ENCODE data around the gene SF3A1. TPM values are rescaled to one million over a fixed set of nuclear protein-coding genes. Genes with fewer than 3 reads are reported as not detected.

SF3A1 gene
- 45.7 to 67.7 TPM (median 60.8 TPM) in 5 replicates for total RNA-seq (2022; extraction: Qiagen RNA extraction)

GRCh38 chr22:30356449-30357235, at the start of gene SF3A1, which contains the start of gene CCDC157:
SF3A1 (minus strand) TSS chr22:30356894; CDS start chr22:30356792, 102 bp downstream.
CCDC157 (plus strand) TSS chr22:30357007; CDS start chr22:30366001, 8,994 bp downstream.

DNA sequence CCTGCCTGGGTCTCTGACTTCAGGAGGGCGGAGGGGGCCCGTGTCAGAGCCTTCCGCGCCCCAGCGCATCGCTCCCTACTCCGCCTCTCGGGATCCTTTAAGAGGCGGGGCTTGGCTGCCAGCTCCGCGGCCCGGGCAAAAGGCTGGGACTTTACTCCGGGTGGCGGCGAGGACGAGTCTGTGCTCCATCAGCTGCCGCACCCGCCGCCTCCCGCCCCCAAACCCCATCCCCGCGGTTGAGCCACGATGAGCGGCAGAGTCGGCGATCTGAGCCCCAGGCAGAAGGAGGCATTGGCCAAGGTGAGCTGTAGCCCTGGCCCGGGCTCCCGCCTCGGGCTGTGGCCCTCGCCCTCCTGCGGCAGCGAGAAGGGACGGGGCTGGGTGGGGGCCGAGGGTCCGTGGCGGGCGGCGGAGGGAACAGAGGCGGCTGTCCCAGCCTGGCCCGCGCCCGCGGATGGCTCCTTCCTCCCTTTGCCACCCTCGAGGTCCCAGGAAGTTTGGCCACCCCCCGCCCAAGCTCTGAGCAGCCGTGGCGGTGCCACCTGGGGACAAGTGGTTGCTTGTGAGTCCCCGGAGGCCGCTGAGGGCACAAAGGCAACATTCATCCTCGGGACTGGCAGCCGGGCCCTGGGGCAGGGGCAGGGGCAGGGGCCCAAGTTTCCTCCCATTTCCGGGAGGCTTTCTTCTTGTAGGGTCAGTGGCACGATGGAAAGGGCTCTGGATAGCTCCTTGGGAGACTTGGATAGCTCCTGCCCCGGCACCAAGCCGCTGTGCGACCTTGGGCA, 40.4 kb upstream of the SF3A1 start, which contains the start of gene SEC14L2:
Gene SEC14L2 (plus strand): TSS at position 148 of the 785 bp plus-strand sequence. CDS start 99 bp downstream, at position 247.

GRCh38 chr22:30386960-30387827, 30.5 kb upstream of the SF3A1 start, which contains the start of gene RNF215:
RNF215 (minus strand) TSS chr22:30387411; CDS start chr22:30387313, 98 bp downstream.

DNA sequence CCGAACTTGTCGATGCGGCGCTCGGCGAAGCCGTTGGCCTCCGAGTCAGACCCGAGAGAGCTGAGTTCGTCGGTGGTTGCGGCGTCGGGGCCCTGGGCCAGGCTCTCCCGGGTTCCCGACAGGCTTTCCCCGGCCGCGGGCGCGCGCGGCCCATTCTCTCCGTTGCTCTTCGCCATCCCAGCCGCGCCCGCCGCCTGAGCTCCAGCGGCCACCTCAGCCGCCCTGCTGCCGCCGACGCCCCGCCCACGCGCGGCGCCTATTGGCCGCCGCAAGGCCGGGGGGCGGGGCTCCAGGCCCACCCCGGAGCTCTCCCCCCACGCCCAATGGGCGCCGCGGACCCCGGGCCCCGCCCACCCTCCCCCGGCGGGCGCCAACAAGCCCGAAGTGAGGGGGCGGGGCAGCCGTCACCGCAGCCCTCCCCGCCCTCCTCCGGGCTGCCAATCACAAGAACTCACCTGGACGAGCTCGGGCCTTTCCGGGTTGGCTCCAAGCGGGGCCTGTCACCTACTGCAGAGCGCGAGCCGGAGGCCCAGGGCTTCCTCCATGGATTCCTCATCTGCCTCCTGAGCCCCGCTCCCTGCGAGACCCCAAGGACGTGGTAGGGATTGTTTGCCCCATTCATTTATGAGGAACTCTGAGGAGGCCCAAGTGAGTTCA, 29.9 kb downstream of the SF3A1 start, which contains the start of gene TBC1D10A:
Gene TBC1D10A (minus strand): TSS at position 236 of the 657 bp plus-strand sequence. CDS start 60 bp downstream, at position 176.

DNA sequence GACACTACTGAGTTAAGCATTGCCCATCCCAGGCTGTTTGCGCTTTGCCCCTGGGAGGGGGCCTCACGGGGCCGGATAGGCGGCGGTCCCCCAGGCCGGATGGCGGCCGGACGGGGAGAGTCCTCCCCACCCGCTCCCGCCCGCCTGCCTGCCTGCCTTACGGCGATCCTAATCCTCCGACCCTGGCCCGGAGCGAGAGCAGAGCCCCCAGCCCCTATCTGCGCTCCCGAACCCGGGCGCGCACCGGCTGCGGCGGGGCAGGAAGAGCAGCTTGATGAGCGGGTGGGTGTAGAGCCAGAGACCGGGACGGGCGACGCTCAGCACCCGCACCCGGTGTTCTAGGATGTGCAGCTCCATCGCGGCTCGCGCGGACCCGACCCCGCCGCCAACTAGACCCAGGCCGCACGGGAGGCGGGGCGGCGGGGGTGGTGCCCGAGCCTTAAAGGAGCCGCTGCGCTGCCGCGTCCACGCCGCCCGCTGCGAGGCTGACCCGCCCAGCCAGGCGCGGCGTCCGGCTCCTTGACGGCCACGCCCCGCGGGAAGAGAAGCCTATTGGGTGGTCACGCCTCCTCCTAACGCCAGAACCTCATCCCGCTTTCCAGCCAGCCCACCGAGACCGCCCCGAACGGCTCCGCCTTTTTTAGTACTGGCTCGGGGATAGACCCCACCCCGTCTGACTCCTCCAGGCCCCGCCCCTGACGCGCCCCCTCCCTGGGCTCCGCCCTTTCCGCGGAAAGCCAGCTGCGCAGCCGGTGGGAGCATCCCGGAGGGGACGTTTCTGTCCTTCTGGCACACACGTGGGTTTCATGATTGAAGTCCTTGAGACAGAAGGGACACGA, 67.3 kb downstream of the SF3A1 start, which contains the start of gene CASTOR1:
Gene CASTOR1 (minus strand): TSS at position 365 of the 839 bp plus-strand sequence. CDS start 8 bp downstream, at position 357.

Other genes with a start within 250 kb of the SF3A1 start
- gene LIF, start 110.1 kb downstream of the SF3A1 start, total RNA-seq (2022; extraction: Qiagen RNA extraction): 28.2 to 31.6 TPM (median 30.1 TPM) in 5 replicates
- 0.06 TPM in 1 of 5 replicates, not detected in the others for gene OSM, start 90.0 kb downstream of the SF3A1 start, total RNA-seq (2022; extraction: Qiagen RNA extraction)
- 5.0 to 7.3 TPM (median 5.6 TPM) in 5 replicates for gene CASTOR1, start 67.4 kb downstream of the SF3A1 start, total RNA-seq (2022; extraction: Qiagen RNA extraction)
- gene TBC1D10A, start 30.0 kb downstream of the SF3A1 start, total RNA-seq (2022; extraction: Qiagen RNA extraction): 9.4 to 10.5 TPM (median 9.5 TPM) in 5 replicates
- 2.1 to 3.3 TPM (median 2.8 TPM) in 5 replicates for gene CCDC157, start 113 bp upstream of the SF3A1 start, total RNA-seq (2022; extraction: Qiagen RNA extraction)
- gene RNF215, start 30.5 kb upstream of the SF3A1 start, total RNA-seq (2022; extraction: Qiagen RNA extraction): 19.7 to 22.8 TPM (median 22.0 TPM) in 5 replicates
- 68.1 to 117 TPM (median 87.0 TPM) in 5 replicates for gene SEC14L2, start 40.1 kb upstream of the SF3A1 start, total RNA-seq (2022; extraction: Qiagen RNA extraction)
- gene MTFP1, start 68.9 kb upstream of the SF3A1 start, total RNA-seq (2022; extraction: Qiagen RNA extraction): 65.8 to 72.6 TPM (median 68.0 TPM) in 5 replicates
- gene SEC14L3, start 115.1 kb upstream of the SF3A1 start, total RNA-seq (2022; extraction: Qiagen RNA extraction): 0.05 TPM in 1 of 5 replicates, not detected in the others
- gene SEC14L4, start 148.8 kb upstream of the SF3A1 start, total RNA-seq (2022; extraction: Qiagen RNA extraction): 4.4 to 6.6 TPM (median 5.9 TPM) in 5 replicates
- not detected in 5 replicates for gene SEC14L6, start 189.8 kb upstream of the SF3A1 start, total RNA-seq (2022; extraction: Qiagen RNA extraction)
- gene GAL3ST1, start 217.8 kb upstream of the SF3A1 start, total RNA-seq (2022; extraction: Qiagen RNA extraction): 7.8 to 11.6 TPM (median 10.9 TPM) in 5 replicates
- 100 to 126 TPM (median 108 TPM) in 5 replicates for gene PES1, start 235.0 kb upstream of the SF3A1 start, total RNA-seq (2022; extraction: Qiagen RNA extraction)